Esophagus squamous epithelium (tissue), 5 donors: ENCODE results near the gene C1QTNF8. TPM values are rescaled to one million over a fixed set of nuclear protein-coding genes. Genes with fewer than 3 reads are reported as not detected.

Experiments used
- DNase-seq: peaks from one replicate; lab custom pipeline; 2025; lab: John Stamatoyannopoulos, UW
- H3K27ac ChIP-seq, 4 donors: fragments of 200-600 bp; sonication (generic); one replicate each; pipeline ENCODE4 v1.5.1; 2016 to 2019; ENCODE audit warnings: mild to moderate bottlenecking in 1 of 4
- H3K27me3 ChIP-seq, 4 donors: fragments of 200-600 bp; sonication (generic); 1 replicate in 3 of 4; 2 replicates in 1 of 4; pipeline versions ENCODE4 v1.5.1 to v1.6.0; 2017 to 2021; ENCODE audit warnings: antibody characterized with exemption in 1 of 4
- H3K36me3 ChIP-seq, 3 donors: fragments of 200-600 bp; sonication (generic); one replicate each; pipeline ENCODE4 v1.5.1; 2016 to 2019
- H3K4me1 ChIP-seq, 3 donors: fragments of 200-600 bp; sonication (generic); one replicate each; pipeline ENCODE4 v1.5.1; 2017 to 2019
- H3K4me3 ChIP-seq, 4 donors: fragments of 200-600 bp; sonication (generic); 1 replicate in 3 of 4; 2 replicates in 1 of 4; pipeline ENCODE4 v1.5.1; 2016 to 2019; ENCODE audit warnings: mild to moderate bottlenecking in 2 of 4, moderate library complexity in 1 of 4
- H3K9me3 ChIP-seq, 3 donors: fragments of 200-600 bp; sonication (generic); one replicate each; pipeline ENCODE4 v1.5.1; 2016 to 2019
- CTCF ChIP-seq, 6 experiments: fragments of 450-650 bp in 4 of 6; fragments of 200-600 bp in 2 of 6; sonication (generic) in 2 of 6; IDR thresholded peaks; one replicate each; pipeline ENCODE4 v1.5.1; 2016 to 2019; ENCODE audit warnings: antibody characterized with exemption in 6 of 6, mild to moderate bottlenecking in 4 of 6, moderate library complexity in 4 of 6
- POLR2A ChIP-seq, 4 donors: fragments of 450-650 bp; IDR thresholded peaks; one replicate each; pipeline ENCODE4 v1.6.1; 2017; ENCODE audit warnings: antibody characterized with exemption in 4 of 4, mild to moderate bottlenecking in 4 of 4, moderate library complexity in 3 of 4
- WGBS, 2 donors: methylation state at CpG; one replicate each; pipeline ENCODE4 v1.1.5; 2018; 5-methylcytosine and 5-hydroxymethylcytosine counted together
- intact Hi-C: fragments of 100-400 bp; cut with DNase I; formaldehyde crosslinking; loops from one replicate; pipeline ENCODE4 v1.15.0; 2022
- total RNA-seq, 4 donors: library from RNA; depleted of rRNA; stranded (reverse); fragments of >200 nt; gene quantifications; one replicate each; pipeline ENCODE4 v1.1.0, GENCODE V29; 2016
- donor health status: DM: yes; HTN: yes; CAD: no.

The C1QTNF8 gene
- total RNA-seq, 4 donors from 2014 or later, result not detected

GRCh38 chr16:1066584-1067172, 29.4 kb downstream of the C1QTNF8 start:
- no peak for DNase-seq
- Histone ChIP-seq H3K4me3 (no peak overlapping the region), H3K9me3 (no peaks in the 10 kb centered on the region), H3K27me3 (peaks cover 0 to 100% (median 14%) of the 10 kb centered on the region in 4 donors), H3K27ac (no peak overlapping the region), H3K4me1 (no peaks in the 10 kb centered on the region), H3K36me3 (no peaks in the 10 kb centered on the region)
- intact Hi-C loops, result no loop called here
- 28 to 54% methylated on average over 13 to 20 of the region's 24 CpGs for WGBS, 2 donors
- no peak for TF ChIP-seq CTCF (IDR thresholded peaks at IDR 0.05)
- no peak for TF ChIP-seq POLR2A (IDR thresholded peaks at IDR 0.05)

GRCh38 chr16:1065469-1066128, 30.4 kb downstream of the C1QTNF8 start:
- no peak for TF ChIP-seq POLR2A (IDR thresholded peaks at IDR 0.05)
- no peak for TF ChIP-seq CTCF (IDR thresholded peaks at IDR 0.05)
- H3K27me3 ChIP-seq, result peaks cover 0 to 99% (median 6%) of the 10 kb centered on the region in 4 donors
- WGBS, 2 donors, result 31 to 54% methylated on average over 6 to 10 of the region's 55 CpGs
- no peaks in the 10 kb centered on the region for H3K36me3 ChIP-seq
- DNase-seq, result no peak
- H3K4me3 ChIP-seq, result no peak overlapping the region
- intact Hi-C loops, result no loop called here
- H3K4me1 ChIP-seq, result no peaks in the 10 kb centered on the region
- no peak overlapping the region for H3K27ac ChIP-seq
- H3K9me3 ChIP-seq, result no peaks in the 10 kb centered on the region

GRCh38 chr16:1063728-1064127, 32.3 kb downstream of the C1QTNF8 start:
- Histone ChIP-seq H3K27me3 (peaks cover 0 to 92% (median 3%) of the 10 kb centered on the region in 4 donors), H3K27ac (no peak overlapping the region), H3K36me3 (no peaks in the 10 kb centered on the region), H3K4me1 (no peaks in the 10 kb centered on the region), H3K9me3 (peaks cover 0 to 5% (median 0%) of the 10 kb centered on the region in 3 donors), H3K4me3 (no peak overlapping the region)
- no peak for DNase-seq
- 50 to 57% methylated on average over 6 to 15 of the region's 21 CpGs for WGBS, 2 donors
- intact Hi-C loops, result no loop called here
- TF ChIP-seq CTCF (IDR thresholded peaks at IDR 0.05) (no peak), POLR2A (IDR thresholded peaks at IDR 0.05) (no peak)

- Histone ChIP-seq H3K27me3 (peaks cover 0 to 92% (median 3%) of the 10 kb centered on the region in 4 donors), H3K27ac (no peak overlapping the region), H3K36me3 (no peaks in the 10 kb centered on the region), H3K4me3 (no peak overlapping the region), H3K9me3 (peaks cover 0 to 5% (median 0%) of the 10 kb centered on the region in 3 donors), H3K4me1 (no peaks in the 10 kb centered on the region)
- TF ChIP-seq POLR2A (IDR thresholded peaks at IDR 0.05), result no peak
- TF ChIP-seq CTCF (IDR thresholded peaks at IDR 0.05), result no peak
- intact Hi-C loops, result no loop called here
- WGBS, 2 donors, result no CpG with 5 or more reads among the region's 20 CpGs
- no peak for DNase-seq
Measured at GRCh38 chr16:1062895-1063294, 33.1 kb downstream of the C1QTNF8 start.

GRCh38 chr16:1061769-1062505, 34.1 kb downstream of the C1QTNF8 start:
- Histone ChIP-seq H3K27me3 (peaks cover 0 to 92% (median 3%) of the 10 kb centered on the region in 4 donors), H3K4me1 (no peaks in the 10 kb centered on the region), H3K4me3 (no peak overlapping the region), H3K27ac (no peak overlapping the region), H3K36me3 (no peaks in the 10 kb centered on the region), H3K9me3 (peaks cover 0 to 5% (median under 1%) of the 10 kb centered on the region in 3 donors)
- no peak for DNase-seq
- TF ChIP-seq POLR2A (IDR thresholded peaks at IDR 0.05), result no peak
- TF ChIP-seq CTCF (IDR thresholded peaks at IDR 0.05), result no peak
- intact Hi-C loops, result no loop called here
- WGBS, 2 donors, result 81% methylated on average over 24 of the region's 43 CpGs; no CpG with 5 or more reads in 1 of the 2 donors
